GM18868 (cell line): ENCODE data around the gene CYB5D1.

Source experiments
- ATAC-seq: cut with Tn5 transposase; IDR thresholded peaks from one replicate; pipeline ENCODE4 v1.9.1; 2021; ENCODE audit warnings: mild to moderate bottlenecking, moderate library complexity; ENCODE audit not compliant: unreplicated experiment

CYB5D1 gene

DNA sequence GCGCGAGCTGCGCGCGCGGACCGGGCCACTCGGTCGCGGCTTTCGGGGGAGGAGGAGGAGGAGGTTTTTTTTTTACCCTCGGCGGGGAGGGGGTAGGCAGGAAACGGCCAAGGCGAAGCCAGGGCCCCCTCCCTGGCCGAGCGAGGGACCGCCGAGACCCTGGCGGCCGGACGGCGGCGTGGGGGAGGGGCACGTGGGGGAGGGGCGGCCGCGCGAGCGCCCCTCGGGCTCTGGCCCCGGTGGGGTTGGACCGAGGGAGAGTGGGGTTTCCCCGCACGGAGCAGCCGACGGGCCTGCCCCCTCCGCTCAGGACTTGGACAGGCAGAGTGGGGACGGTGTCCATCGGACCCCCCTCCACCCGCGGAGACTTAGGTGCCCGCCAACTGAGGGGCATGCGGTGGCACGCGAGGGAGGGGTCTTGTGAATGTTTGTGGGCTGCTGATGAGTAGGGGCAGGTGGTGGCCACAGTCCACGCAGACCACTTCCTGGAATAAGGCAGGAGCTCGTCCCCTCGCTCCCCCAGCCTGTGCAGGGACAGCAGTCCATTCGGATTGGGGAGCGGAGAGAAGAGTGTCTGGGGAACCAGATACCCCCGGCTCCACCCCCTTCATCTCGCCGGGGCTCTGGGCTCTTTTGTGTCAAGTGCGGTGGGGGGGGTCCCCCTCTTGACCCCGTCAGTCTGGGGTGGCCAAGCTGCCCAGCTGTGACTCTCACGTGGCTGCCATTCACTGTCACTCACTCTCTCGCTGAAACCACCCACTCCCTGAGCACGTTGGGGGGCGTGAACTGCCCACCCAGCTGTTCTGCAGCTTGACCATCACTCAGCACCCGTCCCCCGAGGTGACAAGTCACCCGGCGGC is 27.8 kb downstream of the CYB5D1 start:
- no peak for ATAC-seq

DNA sequence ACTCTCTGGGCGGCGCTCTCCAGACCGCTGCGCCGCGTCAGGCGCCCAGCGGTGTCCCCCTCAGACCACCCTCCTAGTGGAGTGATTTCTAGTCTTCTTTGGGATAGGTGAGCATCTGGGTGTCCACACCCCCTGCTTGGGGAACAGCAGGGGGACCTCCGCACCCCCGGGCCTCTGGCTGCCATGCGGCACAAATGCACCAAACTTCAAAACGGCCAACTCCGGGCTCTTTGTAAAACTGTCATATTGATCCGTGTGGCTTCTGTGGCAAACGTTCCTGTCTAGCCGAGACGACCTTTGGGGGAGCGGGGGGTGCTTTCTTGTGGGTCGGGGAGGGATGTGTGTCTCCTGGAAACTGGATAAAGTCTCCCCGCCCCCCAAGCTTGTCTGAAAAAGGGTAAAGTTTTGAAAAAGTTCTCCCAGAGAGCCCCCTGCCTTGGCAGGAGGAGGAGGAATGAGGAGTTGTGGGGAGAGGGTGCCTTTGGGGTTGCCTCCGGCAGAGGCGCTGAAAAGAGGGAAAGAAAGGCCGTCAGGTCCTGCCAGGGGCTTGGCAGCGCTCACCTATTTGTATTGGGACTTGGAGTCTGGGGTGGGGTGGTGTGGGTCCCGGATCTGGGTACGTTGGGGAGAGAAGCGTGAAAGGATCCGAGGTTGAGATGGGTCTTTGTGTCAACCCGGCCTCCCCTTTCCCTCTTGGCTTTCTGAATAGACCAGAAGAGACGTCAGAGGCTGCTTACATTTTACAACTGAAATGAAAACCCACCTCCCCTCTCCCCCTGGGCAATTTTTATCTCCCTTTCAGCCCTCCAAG is 28.6 kb downstream of the CYB5D1 start:
- no peak for ATAC-seq

DNA sequence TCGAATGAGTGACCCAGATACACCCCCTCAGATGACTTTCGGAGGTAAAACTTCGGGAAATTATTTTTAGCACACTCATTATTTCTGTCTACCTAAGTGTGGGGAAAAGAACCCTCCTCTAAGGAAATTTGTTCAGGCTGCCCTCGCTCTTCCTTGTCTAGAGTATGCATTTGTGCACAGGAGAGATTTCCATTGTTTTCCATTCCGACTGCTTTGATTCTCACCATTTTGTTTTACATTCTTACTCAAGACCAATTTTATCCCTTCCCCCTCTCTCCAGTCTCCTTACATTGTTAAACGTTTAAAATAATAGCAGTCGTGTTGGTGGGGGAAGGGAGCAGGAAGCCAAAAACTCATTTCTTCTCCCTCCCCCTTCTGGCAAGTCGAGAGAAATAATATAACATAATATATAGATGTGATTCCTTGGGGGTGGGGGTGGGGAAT is 29.3 kb downstream of the CYB5D1 start:
- ATAC-seq: no peak

GRCh38 chr17:7887482-7888183 is 29.8 kb downstream of the CYB5D1 start:
- ATAC-seq: peak; percentile 60

DNA sequence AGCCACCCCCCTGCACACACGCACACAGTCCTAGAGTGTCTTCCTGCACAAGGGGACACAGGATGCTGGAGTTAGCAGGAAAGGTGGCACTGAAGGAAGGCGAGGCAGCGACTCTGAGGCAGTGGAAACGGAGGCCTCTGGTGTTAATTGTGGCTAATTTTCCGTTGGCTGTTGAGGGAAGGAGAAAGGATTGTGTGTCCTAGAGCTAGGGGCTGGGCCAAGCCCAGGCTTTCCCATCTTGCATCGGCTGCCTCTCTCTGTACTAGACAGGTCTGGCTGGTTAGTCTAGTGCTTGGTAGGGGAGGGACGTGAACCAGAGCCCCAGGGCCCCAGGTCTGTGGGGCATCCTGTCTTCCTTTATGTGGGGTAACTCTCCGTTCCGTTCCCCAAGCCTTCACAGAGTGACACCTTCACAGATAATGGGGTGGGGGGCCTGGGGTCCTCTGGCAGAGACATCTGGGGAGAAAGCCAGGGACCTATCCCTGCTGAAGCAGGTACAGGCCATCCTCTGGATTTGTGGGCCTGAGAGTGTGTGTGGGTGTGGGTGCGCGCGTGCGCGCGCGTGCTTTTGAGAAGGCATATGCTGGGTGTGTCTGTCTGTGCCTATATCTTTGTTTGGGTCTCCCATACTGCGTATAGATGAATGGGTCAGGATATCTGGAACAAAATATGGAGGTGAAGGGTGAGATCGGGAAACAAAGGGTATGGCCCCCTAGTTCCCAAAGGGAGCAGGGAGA is 30.5 kb downstream of the CYB5D1 start, which contains the start of gene CHD3:
TSS of gene CHD3 (plus strand) at position 606 of the 737 bp plus-strand sequence. CDS start 212 bp downstream, outside the sequence.
- ATAC-seq: no peak

DNA sequence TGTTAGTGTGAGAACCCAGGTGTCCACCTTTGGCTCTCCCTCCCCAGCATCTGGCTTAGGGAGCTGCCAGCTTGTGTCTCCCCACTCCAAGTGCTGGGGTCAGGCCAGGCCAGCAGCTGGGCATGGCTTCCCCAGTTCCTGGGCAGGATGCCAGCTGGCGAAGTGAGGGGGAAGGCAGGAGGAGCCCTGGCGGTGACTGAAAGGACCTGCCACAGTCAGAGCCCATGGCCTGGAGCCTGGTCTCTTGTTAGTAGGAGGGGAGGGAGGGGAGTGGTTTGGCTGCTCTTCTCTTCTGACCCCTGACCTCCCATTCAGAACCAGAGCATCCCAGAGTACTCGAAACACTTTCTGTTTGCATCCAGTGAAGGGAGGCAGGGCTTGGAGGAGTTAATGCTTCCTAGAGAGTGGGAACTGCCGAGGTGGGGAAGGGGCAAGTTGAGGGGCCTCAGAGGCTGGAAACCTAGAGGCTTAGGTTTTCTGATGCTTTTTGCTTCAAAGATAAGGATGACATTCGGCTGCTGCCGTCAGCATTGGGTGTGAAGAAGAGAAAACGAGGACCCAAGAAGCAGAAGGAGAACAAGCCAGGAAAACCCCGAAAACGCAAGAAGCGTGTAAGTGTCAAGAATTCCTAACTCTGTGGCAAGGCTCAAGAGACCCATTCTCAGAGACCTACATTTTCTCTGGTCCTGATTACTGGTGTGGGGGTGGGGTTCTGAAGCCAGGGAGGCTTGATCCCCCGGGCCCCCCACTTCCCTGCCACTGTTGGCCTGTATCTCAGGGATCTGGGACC is 31.6 kb downstream of the CYB5D1 start:
- ATAC-seq: no peak

DNA sequence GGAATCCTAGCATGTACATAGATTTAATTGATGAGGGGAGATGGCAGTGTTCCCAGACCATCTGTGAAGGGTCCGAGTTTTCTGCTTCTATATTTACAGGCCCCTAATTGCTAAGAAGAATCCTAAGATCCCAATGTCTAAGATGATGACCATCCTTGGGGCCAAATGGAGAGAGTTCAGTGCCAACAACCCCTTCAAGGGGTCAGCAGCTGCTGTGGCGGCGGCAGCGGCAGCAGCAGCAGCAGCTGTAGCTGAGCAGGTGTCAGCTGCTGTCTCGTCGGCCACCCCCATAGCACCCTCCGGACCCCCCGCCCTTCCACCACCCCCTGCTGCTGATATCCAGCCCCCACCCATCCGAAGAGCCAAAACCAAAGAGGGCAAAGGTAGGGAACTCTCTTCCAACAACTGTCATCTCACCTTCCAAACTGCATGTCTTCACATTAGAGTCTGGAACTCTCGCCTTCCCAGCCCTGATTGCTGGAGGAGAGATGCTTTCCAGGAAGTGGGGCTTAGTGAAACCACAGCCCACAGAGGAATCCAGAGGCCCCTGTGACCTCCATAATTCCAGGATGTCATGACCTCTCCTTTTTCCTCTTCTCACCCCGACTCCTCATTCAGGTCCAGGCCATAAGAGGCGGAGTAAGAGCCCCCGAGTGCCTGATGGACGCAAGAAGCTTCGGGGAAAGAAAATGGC is 35.5 kb downstream of the CYB5D1 start:
- ATAC-seq: no peak

DNA sequence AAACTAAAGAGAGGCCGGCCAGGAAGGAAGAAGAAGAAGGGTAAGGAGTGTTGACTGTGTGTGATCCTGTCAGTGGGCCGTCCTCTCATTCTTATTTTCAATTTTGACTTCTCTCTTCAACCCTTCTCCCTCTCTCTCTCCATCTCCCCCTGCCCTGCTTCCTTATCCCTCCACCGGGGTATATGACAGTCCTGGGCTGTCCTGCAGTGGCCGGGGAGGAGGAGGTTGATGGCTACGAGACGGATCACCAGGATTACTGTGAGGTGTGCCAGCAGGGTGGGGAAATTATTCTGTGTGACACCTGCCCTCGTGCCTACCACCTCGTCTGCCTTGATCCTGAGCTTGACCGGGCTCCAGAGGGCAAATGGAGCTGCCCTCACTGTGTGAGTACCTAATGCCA is 36.4 kb downstream of the CYB5D1 start:
- no peak for ATAC-seq

DNA sequence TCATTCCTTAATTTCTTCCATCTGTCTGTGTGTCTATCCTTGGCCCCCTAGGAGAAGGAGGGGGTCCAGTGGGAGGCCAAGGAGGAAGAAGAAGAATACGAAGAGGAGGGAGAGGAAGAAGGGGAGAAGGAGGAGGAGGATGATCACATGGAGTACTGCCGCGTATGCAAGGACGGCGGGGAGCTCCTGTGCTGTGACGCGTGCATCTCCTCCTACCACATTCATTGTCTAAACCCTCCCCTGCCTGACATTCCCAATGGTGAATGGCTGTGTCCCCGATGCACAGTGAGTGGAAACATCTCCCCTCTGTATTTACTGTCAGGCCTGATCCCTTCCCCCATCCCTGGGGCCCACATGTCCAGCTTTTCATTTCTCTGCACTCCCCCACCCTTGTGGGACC is 37.1 kb downstream of the CYB5D1 start:
- no peak for ATAC-seq

GRCh38 chr17:7897090-7897489 is 39.3 kb downstream of the CYB5D1 start:
- ATAC-seq: no peak

GRCh38 chr17:7897773-7898172 is 40.0 kb downstream of the CYB5D1 start:
- ATAC-seq: no peak

DNA sequence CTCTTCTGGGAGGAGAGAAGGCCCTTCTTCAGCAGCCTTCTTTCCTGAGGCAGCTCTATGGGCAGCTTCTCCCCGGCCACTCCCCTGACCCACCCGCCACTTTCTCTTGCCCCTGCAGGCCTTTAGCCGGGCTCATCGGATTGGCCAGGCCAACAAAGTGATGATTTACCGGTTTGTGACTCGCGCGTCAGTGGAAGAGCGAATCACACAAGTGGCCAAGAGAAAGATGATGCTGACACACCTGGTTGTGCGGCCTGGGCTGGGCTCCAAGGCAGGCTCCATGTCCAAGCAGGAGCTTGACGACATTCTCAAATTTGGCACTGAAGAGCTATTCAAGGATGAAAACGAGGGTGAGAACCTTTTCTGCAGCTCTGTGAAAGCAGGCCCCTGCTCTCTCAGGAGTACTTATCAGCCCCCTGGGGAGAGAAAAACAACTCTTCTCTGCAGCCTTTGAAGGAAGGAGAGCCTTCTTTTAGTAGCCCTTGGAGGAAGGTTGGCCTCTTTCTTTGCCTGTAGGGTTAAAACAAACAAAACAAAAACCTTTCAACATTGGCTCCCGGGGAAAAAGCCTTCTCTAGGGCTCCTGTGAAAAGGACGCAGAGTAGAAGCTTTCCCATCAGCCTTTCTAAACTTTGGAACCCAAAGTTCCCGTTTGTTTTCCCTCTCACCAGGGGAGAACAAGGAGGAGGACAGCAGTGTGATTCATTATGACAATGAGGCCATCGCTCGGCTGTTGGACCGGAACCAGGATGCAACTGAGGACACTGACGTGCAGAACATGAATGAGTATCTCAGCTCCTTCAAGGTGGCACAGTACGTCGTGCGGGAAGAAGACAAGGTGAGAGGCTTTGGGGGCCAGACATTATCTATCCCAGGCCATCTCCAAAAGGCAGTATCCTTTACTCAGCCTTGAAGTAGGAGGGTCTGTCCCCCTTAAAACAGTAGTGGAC is 45.6 kb downstream of the CYB5D1 start:
- ATAC-seq: no peak

DNA sequence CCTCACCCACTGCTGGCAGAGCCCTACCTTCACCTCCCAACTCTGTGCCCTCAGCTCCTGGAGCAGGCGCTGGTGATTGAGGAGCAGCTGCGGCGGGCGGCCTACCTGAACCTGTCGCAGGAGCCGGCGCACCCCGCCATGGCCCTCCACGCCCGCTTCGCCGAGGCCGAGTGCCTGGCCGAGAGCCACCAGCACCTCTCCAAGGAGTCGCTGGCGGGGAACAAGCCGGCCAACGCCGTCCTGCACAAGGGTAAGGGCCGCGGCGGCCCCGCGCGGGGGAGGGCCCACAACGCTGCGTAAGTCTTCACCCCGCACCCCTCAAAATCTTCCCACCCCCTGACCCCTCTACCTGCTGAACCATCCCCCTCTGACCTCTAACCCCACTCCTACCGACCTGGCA is 51.3 kb downstream of the CYB5D1 start:
- ATAC-seq: no peak

DNA sequence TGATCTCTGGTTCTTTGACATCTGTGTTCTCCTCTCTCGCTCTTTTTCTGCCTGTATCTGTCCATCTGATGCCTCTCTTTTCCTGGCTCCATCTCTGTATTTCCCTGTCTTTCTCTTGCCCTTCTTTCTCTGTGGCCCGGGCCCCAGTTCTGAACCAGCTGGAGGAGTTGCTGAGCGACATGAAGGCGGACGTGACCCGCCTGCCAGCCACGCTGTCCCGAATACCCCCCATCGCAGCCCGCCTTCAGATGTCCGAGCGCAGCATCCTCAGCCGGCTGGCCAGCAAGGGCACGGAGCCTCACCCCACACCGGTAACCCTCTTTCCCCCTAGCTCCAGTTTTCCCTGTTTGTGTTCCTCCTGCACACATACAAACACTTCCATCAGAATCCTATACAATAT is 52.5 kb downstream of the CYB5D1 start:
- ATAC-seq: no peak

GRCh38 chr17:7910711-7911110 is 52.9 kb downstream of the CYB5D1 start:
- ATAC-seq: no peak

- no peak for ATAC-seq
Observed at GRCh38 chr17:7911116-7911515, 53.3 kb downstream of the CYB5D1 start.
